Ovary (tissue), 3 donors: ENCODE measurements around the gene ADRA2C.

Experiments used
- CTCF ChIP-seq, 3 donors: fragments of 450-650 bp in 2 of 3; fragments of 200-600 bp in 1 of 3; IDR thresholded peaks; one replicate each; pipeline versions ENCODE4 v1.5.1 to v1.8.0; 2016 to 2022; ENCODE audit warnings: antibody characterized with exemption in 3 of 3, mild to moderate bottlenecking in 1 of 3
- EP300 ChIP-seq: sonication (generic); formaldehyde crosslinking; IDR thresholded peaks from one replicate; pipeline ENCODE4 v1.6.1; 2017; ENCODE audit warnings: antibody characterized with exemption
- POLR2A ChIP-seq: fragments of 450-650 bp; IDR thresholded peaks from one replicate; pipeline ENCODE4 v1.6.1; 2017; ENCODE audit warnings: antibody characterized with exemption, mild to moderate bottlenecking, moderate library complexity
- donor health status: DM: no; HTN: no; CAD: no.

GRCh38 chr4:3729188-3729881 is 36.9 kb upstream of the ADRA2C start:
- no peak for TF ChIP-seq CTCF (IDR thresholded peaks at IDR 0.05)
- no peak for TF ChIP-seq POLR2A
- no peak for TF ChIP-seq EP300
